Lung (tissue), 12 donors: ENCODE measurements around the gene P4HA1. TPM values are rescaled to one million over a fixed set of nuclear protein-coding genes. Genes with fewer than 3 reads are reported as not detected.
A peak's percentile ranks its signal among the peaks of the same experiment; 100 is the strongest.

ENCODE experiments used
- ATAC-seq: fragments of 200-7000 bp; cut with Tn5 transposase; one replicate; pipeline ENCODE4 v1.9.1; 2020; ENCODE audit warnings: moderate number of reproducible peaks; ENCODE audit not compliant: insufficient read depth, low FRiP score
- DNase-seq, 3 donors: peaks; one replicate each; pipeline ENCODE4 v3.0.0-alpha.2; 2013 to 2017
- H3K27ac ChIP-seq, 2 donors: one replicate each; pipeline ENCODE4 v1.5.1; 2013; ENCODE audit warnings: mild to moderate bottlenecking in 2 of 2, moderate library complexity in 2 of 2, control low read depth in 1 of 2, inconsistent platforms in 1 of 2, low read depth in 1 of 2, low read length in 1 of 2
- H3K27me3 ChIP-seq, 3 donors: one replicate each; pipeline ENCODE4 v1.5.1; 2013; ENCODE audit warnings: low read length in 2 of 3; ENCODE audit not compliant: control insufficient read depth in 3 of 3, insufficient read depth in 3 of 3
- H3K36me3 ChIP-seq, 4 donors: one replicate each; pipeline ENCODE4 v1.5.1; 2013; ENCODE audit warnings: low read length in 4 of 4, mild to moderate bottlenecking in 1 of 4, moderate library complexity in 1 of 4; ENCODE audit not compliant: control insufficient read depth in 4 of 4, insufficient read depth in 4 of 4
- H3K4me1 ChIP-seq, 5 donors: one replicate each; pipeline ENCODE4 v1.5.1; 2013; ENCODE audit warnings: low read length in 5 of 5, mild to moderate bottlenecking in 2 of 5, moderate library complexity in 1 of 5; ENCODE audit not compliant: control insufficient read depth in 5 of 5, insufficient read depth in 5 of 5
- H3K4me3 ChIP-seq: one replicate; pipeline ENCODE4 v1.5.1; 2013; ENCODE audit warnings: mild to moderate bottlenecking, control low read depth, moderate library complexity
- H3K9ac ChIP-seq, 2 donors: one replicate each; pipeline ENCODE4 v1.5.1; 2013; ENCODE audit warnings: low read length in 2 of 2, control low read depth in 1 of 2; ENCODE audit not compliant: insufficient read depth in 1 of 2
- H3K9me3 ChIP-seq, 4 donors: one replicate each; pipeline ENCODE4 v1.5.1; 2013; ENCODE audit warnings: low read length in 3 of 4, mild to moderate bottlenecking in 1 of 4, moderate library complexity in 1 of 4; ENCODE audit not compliant: control insufficient read depth in 4 of 4, insufficient read depth in 3 of 4
- WGBS, 2 donors: extraction: QIAGEN DNeasy Blood & Tissue Kit; methylation state at CpG; one replicate each; pipeline ENCODE4 v1.1.7; 2013; 5-methylcytosine and 5-hydroxymethylcytosine counted together
- polyA plus RNA-seq, 2 donors: library from polyadenylated mRNA; stranded (reverse); fragments of 200-250 nt; gene quantifications; one replicate each; pipeline ENCODE4 v1.2.1, GENCODE V29; 2013
- total RNA-seq, 2 donors: library from RNA; depleted of rRNA in 1 of 2; stranded (reverse); fragments of >200 nt in 1 of 2; gene quantifications; one replicate each; pipeline ENCODE4 v1.2.1, GENCODE V29; 2014 to 2021
- TF ChIP-seq, protein P1 (sequence below): IDR thresholded peaks from 2 replicates; pipeline ENCODE4 v1.5.1; 2012; ENCODE audit warnings: mild to moderate bottlenecking; ENCODE audit errors: control extremely low read depth, extremely low read depth
- donor health status: control.
- donor health status: control.
- donor health status: Bipolar disorder and iron deficiency.
- donor health status: healthy.
- donor health status: DM: yes; HTN: yes; CAD: no.

P4HA1 gene
- total and polyA plus RNA-seq, 4 donors, result 10.5 to 71.0 (median 32.2) TPM

DNA sequence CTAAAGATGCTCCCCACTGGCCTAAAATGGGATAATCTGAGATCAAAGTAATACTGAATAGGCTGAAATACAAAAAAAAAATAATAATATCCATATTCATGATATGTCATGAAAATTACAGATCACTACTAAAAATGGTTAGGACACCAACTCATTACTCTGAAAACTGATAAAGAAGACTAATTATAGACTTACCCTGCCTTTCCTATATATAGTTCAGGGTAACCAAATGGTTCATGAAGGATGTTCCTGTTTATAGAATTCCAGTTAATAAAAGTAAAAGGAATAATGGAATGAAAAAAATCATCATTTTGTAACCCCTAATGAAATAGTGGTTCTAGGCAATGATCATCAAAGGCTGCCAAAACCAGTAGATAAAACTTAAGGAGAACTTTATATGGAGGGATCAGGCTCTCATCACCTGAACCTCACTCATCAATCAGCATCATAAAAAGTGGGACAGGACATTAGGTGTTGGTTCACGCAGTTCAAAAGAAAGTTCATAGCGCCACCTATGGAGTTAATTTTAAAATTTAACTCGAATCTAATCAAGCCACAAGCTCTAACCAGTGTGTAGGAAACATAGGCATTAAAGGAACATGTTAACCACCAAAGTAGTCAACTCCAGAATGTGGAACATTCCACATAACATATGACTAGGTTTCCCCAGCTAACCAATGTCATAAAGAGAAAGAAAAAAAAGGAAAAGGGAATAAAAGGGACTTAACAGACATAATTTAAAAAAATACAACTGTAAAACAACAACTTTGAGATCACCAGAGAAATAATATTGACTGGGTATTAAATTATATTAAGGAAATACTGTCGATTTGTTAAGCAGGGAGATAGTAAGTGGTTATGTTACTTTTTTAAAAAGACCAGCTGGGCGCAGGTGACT is 35.7 kb downstream of the P4HA1 start:
- DNase-seq (peak in 2 of 3 donors; percentile 24 to 36), ATAC-seq (no peak)
- Histone ChIP-seq H3K36me3 (peaks cover 6 to 21% (median 8%) of the 10 kb centered on the region in 4 donors), H3K9me3 (no peaks in the 10 kb centered on the region), H3K9ac (no peak overlapping the region), H3K27ac (no peak overlapping the region), H3K4me1 (no peaks in the 10 kb centered on the region), H3K27me3 (no peaks in the 10 kb centered on the region), H3K4me3 (no peak overlapping the region)
- WGBS, 2 donors, result 42 to 48% methylated on average over 5 of the region's 5 CpGs
- TF ChIP-seq, protein P1, sequence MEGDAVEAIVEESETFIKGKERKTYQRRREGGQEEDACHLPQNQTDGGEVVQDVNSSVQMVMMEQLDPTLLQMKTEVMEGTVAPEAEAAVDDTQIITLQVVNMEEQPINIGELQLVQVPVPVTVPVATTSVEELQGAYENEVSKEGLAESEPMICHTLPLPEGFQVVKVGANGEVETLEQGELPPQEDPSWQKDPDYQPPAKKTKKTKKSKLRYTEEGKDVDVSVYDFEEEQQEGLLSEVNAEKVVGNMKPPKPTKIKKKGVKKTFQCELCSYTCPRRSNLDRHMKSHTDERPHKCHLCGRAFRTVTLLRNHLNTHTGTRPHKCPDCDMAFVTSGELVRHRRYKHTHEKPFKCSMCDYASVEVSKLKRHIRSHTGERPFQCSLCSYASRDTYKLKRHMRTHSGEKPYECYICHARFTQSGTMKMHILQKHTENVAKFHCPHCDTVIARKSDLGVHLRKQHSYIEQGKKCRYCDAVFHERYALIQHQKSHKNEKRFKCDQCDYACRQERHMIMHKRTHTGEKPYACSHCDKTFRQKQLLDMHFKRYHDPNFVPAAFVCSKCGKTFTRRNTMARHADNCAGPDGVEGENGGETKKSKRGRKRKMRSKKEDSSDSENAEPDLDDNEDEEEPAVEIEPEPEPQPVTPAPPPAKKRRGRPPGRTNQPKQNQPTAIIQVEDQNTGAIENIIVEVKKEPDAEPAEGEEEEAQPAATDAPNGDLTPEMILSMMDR, result peak; percentile 15

DNA sequence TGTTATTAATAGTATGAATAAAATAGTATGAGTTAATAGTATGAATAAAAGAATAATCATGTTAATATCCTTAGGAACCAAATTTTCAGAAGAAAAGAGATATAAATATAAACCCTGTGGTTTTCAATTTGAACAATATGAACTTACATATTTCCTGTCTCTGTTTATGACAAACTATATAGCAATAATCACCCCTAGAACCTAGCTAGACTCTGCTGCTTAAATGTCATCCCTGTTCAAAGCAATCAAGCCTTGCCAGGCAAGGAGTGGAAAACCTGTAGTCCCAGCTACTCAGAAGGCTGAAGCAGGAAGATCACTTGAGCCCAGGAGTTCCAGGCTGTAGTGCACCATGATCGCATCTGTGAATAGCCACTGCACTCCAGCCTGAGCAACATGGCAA is 36.5 kb downstream of the P4HA1 start:
- no peaks in the 10 kb centered on the region for H3K9me3 ChIP-seq
- H3K27me3 ChIP-seq, result no peaks in the 10 kb centered on the region
- 92 to 100% methylated on average over 1 of the region's 1 CpG for WGBS, 2 donors
- TF ChIP-seq, protein P1, result no peak
- no peak overlapping the region for H3K4me3 ChIP-seq
- H3K9ac ChIP-seq, result no peak overlapping the region
- no peak for ATAC-seq
- no peaks in the 10 kb centered on the region for H3K4me1 ChIP-seq
- no peak overlapping the region for H3K27ac ChIP-seq
- H3K36me3 ChIP-seq, result peaks cover 6 to 21% (median 10%) of the 10 kb centered on the region in 4 donors
- DNase-seq, result no peak

DNA sequence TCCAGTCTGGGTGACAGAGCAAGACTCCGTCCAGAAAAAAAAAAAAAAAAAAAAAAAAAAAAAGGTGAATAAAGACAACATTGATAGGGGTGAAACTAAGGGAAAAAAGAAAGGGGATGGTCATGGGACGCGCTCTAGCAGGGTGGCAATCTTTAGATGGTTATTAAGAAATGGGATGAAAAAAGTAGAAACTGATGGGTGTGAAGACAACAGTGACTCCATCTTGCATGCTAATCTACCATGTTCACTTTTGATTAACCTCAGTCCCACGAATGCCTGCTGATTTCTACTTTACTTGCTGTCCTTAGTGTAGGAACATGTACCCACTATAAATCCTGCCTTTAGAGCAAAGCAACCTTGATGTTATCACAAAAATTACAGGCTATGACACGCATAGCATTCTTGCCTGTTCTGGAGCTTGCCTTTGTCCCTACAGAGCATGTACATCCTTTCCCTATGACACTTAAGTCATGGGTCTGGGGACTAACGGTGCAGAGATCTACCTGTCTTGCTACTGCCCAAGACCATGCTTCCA is 38.5 kb downstream of the P4HA1 start:
- ATAC-seq (no peak), DNase-seq (no peak)
- TF ChIP-seq, protein P1, result no peak
- Histone ChIP-seq H3K27ac (no peak overlapping the region), H3K4me3 (no peak overlapping the region), H3K36me3 (peaks cover 3 to 19% (median 11%) of the 10 kb centered on the region in 4 donors), H3K27me3 (no peaks in the 10 kb centered on the region), H3K4me1 (no peaks in the 10 kb centered on the region), H3K9ac (no peak overlapping the region), H3K9me3 (no peaks in the 10 kb centered on the region)
- whole genome bisulfite sequencing, 2 donors, result 95 to 97% methylated on average over 5 to 6 of the region's 6 CpGs
